Spleen (tissue), 7 donors: ENCODE data around the gene RGPD4.
"Not testable (repeated sequence)": the region's sequence is repeated elsewhere in the genome, so short reads cannot be mapped to it uniquely, and the experiment has no call there.

Experiments
- POLR2A ChIP-seq, 3 donors: fragments of 450-650 bp; IDR thresholded peaks; one replicate each; pipeline ENCODE4 v1.5.1; 2017; ENCODE audit warnings: antibody characterized with exemption in 3 of 3, mild to moderate bottlenecking in 1 of 3
- POLR2AphosphoS5 ChIP-seq, 3 donors: sonication (generic); formaldehyde crosslinking; IDR thresholded peaks; one replicate each; pipeline ENCODE4 v1.5.1; 2017; ENCODE audit warnings: antibody characterized with exemption in 3 of 3
- TF ChIP-seq, protein P1 (sequence below), 11 experiments: fragments of 200-600 bp in 7 of 11; fragments of 450-650 bp in 4 of 11; sonication (generic) in 4 of 11; IDR thresholded peaks in 8 of 11; conservative IDR thresholded peaks in 3 of 11; 1 replicate in 7 of 11; 2 replicates in 4 of 11; pipeline versions ENCODE4 v1.4.0 to v1.8.0; 2016 to 2021; ENCODE audit warnings: antibody characterized with exemption in 11 of 11, inconsistent platforms in 4 of 11, mild to moderate bottlenecking in 1 of 11
- donor health status: DM: no; HTN: no; CAD: no; lungs with moderate emphysema.
- donor health status: DM: no; HTN: no; CAD: no.
- donor health status: DM: no; HTN: no; CAD: no.

DNA sequence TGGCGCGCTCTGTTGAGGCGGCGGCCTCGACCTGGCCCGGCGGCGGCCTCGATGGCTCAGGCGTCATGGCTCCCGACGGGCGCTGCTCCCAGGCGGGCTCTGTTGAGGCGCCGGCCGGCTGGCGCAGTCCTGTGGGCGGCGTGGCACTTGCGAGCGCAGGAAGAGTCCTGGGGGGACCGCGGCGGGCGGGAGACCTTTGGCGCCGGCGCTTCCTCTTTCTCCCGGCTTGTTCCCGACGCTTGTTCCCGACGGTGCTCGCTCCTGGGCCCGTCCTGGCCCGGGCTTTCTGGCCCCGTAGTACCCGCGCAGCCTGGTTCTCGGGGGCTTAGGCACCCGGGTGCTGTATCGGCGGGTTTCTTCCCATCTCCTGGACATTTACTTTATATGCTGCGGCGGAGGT, 2.8 kb downstream of the RGPD4 start:
- not testable (repeated sequence) for TF ChIP-seq POLR2A, POLR2AphosphoS5 (IDR thresholded peaks at IDR 0.05)
- TF ChIP-seq, protein P1, sequence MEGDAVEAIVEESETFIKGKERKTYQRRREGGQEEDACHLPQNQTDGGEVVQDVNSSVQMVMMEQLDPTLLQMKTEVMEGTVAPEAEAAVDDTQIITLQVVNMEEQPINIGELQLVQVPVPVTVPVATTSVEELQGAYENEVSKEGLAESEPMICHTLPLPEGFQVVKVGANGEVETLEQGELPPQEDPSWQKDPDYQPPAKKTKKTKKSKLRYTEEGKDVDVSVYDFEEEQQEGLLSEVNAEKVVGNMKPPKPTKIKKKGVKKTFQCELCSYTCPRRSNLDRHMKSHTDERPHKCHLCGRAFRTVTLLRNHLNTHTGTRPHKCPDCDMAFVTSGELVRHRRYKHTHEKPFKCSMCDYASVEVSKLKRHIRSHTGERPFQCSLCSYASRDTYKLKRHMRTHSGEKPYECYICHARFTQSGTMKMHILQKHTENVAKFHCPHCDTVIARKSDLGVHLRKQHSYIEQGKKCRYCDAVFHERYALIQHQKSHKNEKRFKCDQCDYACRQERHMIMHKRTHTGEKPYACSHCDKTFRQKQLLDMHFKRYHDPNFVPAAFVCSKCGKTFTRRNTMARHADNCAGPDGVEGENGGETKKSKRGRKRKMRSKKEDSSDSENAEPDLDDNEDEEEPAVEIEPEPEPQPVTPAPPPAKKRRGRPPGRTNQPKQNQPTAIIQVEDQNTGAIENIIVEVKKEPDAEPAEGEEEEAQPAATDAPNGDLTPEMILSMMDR (IDR thresholded peaks at IDR 0.05 in 8 of 11, conservative IDR thresholded peaks at IDR 0.05 in 3 of 11) = not testable (repeated sequence)
